Cerebellar nuclear complex (tissue), 1 donor: ENCODE data around the gene ZDHHC4.
"Not testable (repeated sequence)": the region's sequence is repeated elsewhere in the genome, so short reads cannot be mapped to it uniquely, and the experiment has no call there.

Experiments used
- DNase-seq, 2 experiments: peaks; one replicate each; lab custom pipeline; 2025; lab: John Stamatoyannopoulos, UW

The ZDHHC4 gene

DNA sequence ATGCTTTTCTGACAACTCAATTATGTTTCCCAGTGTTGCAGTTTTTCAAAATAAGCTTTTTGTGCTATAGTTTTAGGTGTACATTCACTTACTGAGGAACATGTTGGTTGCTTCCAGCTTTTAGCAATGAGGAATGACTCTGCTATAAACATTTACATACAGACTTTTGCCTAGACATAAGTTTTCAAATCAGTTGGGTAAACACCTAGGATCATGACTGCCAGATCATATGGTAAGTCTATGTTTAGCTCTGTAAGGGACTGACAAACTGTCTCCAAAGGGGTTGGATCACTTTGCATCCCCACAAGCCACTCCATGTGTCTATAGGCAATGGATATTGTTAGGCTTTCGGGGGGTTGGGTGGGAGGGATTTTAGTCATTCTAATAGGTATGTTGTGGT lies 15.1 kb upstream of the ZDHHC4 start:
- DNase-seq = no peak

DNA sequence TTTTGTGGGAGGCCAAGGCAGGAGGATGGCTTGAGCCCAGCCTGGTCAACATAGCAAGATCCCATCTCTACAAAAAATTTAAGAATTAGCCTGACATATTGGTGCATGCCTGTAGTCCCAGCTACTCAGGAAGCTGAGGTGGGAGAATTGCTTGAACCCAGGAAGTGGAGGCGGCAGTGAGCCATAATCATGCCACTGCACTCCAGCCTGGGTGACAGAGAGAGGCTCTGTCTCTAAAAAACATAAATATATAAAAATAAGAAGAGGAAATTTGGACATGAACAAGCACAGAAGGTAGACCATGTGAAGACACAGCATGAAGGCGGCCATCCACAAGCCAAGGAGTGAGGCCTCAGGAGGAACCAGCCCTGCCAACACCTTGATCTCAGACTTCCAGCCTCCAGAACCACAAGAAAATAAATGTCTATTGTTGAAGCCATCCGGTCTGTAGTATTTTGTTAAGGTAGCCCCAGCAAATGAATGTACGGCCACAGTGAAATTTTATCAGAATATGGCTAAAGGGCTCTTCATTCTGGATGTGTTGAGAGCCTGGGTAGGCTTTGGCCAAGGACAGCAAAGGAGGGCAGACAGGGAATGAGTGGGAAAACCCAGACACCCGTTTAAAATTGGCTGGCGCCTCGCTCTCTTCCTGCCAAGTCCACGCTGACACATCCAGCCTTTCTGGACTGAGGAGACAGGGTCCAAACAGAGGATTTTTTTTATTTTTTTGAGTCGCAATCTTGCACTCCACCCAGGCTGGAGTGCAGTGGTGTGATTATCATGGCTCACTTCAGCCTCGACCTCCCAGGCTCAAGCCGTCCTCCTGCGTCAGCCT lies 13.1 kb upstream of the ZDHHC4 start:
- peak; percentile 40 to 92 for DNase-seq

DNA sequence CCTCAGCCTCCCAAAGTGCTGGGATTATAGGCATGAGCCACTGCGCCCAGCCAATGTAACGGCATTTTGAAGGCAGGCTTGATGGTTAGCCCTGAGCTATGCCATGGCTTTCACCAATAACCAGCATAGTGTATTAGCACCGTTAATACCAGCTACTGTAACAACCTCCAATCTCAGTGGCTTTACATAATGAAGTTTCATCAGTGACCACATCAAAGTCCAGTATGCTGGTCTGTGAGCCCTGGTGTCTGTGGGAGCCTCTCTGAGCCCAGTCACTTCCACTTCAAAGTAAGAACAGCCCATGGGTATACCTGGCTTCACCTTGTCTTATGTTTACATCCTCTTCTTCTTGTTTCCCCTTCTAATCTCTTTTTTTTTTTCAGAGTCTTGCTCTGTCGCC lies 11.6 kb upstream of the ZDHHC4 start:
- no peak for DNase-seq

- no peak for DNase-seq
Observed at GRCh38 chr7:6567886-6568285, 9.4 kb upstream of the ZDHHC4 start.

GRCh38 chr7:6571160-6571779 lies 6.0 kb upstream of the ZDHHC4 start:
- no peak for DNase-seq

DNA sequence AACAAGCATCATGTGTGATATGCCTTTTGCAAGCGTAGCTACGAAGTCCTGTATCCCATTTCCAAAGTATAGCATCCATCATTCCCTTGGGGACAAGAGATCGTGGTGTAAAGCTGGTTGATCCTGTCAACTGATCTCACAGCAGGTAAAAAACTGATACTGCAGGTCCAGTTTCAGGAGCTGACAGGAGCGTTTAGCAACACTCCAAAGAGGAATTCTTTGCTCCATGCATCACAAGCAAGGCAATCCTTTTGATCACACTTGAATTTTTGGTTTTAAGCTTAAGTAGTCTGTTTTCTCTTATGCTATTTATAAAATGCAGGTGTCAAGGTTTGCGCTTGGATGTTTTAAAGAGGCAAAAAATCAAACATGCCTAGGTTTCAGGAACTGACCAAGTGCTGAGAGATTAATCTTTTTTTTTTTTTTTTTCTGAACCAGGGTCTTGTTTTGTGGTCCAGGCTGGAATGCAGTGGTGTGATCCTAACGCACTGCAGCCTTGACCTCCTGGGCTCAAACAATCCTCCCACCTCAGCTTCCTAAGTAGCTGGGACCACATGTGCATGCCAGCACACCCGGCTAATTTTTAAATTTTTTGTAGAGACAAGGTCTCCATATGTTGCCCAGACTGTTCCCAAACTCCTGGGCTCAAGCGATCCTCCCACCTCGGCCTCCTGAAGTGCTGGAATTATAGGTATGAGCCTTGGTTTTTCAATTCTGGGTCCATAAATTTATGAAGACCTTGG lies 1.8 kb upstream of the ZDHHC4 start:
- DNase-seq = no peak

GRCh38 chr7:6576024-6576866 lies 1.0 kb upstream of the ZDHHC4 start:
- no peak for DNase-seq

- DNase-seq = not testable (repeated sequence)
Observed at GRCh38 chr7:6576867-6577368, 336 bp upstream of the ZDHHC4 start.

DNA sequence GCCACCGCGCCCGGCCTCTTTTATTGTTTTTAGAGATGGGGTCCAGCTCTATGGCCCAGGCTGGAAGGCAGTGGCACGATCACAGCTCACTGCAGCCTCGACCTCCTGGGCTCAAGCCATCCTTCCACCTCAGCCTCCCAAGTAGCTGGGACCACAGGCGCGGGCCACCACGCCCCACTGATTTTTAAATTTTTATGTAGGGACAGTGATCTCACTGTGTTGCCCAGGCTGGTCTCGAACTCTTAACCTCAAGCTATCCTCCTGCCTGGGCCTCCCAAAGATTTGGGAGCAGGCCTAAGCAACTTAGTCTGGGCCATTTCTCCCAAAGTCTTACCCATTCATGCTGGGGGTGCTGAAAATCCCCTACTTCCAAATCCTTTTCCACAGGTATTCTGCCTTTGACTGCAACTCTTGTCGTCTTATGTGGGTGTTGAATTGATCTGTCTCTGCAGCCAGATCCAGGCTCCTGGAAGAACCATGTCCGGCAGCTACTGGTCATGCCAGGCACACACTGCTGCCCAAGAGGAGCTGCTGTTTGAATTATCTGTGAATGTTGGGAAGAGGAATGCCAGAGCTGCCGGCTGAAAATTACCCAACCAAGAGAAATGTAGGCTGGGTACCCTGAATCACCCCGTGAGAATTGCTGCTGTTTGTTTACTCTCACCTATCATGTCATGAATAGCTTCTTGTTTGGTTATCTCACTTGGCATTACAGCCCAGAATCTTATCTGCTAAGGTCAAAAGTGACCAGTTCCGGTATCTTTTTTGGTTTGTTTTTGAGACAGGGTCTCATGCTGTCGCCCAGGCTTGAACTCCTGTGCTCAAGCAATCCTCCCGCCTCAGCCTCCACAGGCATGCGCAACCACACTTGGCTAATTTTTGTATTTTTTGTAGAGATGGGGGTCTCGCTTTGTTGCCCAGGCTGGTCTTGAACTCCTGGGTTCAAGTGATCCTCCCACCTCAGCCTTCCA lies 1.1 kb downstream of the ZDHHC4 start:
- no peak for DNase-seq

DNA sequence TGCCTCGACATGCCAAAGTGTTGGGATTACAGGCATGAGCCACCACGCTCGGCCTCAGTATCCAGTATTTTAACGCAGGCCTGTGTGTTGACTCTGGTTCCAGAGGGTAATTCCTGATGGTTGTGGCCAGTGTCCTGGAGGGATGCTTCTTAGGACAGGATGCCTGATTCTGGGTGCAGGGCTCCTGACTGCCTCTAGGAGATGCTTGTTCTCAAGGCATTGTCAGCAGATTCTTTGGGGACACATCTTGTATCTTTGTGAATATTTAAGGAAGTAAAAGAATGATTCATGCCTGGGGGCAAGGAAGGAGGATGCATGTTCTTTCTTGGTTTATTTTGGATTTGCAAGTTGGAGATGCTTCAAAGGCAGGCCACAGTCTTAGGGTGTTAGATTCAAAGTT lies 2.2 kb downstream of the ZDHHC4 start:
- DNase-seq = no peak

DNA sequence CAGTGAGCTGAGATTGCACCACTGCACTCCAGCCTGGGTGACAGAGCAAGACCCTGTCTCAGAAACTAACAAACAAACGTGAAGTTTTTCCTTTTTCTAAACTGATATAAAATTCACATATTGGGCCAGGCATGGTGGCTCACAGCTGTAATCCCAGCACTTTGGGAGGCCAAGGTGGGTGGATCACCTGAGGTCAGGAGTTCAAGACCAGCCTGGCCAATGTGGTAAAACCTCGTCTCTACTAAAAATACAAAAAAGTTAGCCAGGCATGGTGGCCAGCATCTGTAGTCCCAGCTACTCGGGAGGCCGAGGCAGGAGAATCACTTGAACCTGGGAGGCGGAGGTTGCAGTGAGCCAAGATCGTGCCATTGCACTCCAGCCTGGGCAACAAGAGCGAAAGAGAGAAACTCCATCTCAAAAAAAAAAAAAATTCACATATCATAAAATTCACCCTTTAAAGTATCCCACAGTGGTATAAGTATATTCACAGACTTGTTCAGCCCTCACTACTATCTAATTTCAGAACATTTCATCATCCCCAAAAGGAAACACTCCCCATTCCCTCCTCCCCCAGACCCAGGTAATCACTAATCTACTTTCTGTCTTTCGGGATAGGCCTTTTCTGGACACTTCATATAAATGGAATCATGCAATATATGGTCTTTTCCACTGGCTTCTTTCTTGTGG lies 8.6 kb downstream of the ZDHHC4 start:
- DNase-seq = not testable (repeated sequence)

DNA sequence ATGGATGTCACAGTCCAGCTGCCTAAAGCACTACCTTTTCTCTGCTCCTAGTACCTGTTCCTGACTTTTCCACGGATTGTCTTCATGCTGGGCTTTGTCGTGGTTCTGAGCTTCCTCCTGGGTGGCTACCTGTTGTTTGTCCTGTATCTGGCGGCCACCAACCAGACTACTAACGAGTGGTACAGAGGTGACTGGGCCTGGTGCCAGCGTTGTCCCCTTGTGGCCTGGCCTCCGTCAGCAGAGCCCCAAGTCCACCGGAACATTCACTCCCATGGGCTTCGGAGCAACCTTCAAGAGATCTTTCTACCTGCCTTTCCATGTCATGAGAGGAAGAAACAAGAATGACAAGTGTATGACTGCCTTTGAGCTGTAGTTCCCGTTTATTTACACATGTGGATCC lies 11.3 kb downstream of the ZDHHC4 start:
- no peak for DNase-seq

DNA sequence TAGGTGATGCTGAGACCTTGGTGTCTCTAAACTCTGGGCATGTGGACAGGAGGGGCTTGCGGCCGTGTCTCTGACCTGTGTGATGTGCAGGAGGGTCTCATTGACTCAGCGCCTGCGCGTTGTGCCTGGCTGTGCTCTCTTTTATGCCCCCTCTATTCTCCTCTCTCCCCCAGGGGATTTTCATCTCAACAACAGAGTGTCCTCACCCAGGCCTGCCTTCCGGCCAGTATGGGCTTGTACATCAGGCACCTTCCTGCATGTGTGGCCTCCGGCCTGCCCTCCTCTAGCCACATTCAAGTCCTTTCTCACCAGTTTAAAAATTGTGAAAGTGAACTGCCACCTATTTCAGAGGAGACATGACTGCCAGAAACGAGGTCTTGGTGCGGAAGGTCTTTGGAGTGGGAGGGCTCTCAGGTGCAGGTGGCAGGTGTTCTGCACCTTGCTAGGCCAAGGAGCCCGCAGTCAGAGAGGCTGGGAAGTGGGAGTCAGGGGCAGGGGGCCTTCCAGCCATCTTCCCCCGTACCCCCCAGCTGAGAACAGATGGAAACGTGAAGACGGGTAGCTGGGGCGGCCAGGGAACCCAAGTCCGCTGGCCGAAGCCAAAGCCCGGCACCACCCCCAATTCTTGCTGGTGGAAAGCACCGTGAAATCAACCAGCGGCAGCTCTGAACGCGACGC lies 12.0 kb downstream of the ZDHHC4 start:
- no peak for DNase-seq

DNA sequence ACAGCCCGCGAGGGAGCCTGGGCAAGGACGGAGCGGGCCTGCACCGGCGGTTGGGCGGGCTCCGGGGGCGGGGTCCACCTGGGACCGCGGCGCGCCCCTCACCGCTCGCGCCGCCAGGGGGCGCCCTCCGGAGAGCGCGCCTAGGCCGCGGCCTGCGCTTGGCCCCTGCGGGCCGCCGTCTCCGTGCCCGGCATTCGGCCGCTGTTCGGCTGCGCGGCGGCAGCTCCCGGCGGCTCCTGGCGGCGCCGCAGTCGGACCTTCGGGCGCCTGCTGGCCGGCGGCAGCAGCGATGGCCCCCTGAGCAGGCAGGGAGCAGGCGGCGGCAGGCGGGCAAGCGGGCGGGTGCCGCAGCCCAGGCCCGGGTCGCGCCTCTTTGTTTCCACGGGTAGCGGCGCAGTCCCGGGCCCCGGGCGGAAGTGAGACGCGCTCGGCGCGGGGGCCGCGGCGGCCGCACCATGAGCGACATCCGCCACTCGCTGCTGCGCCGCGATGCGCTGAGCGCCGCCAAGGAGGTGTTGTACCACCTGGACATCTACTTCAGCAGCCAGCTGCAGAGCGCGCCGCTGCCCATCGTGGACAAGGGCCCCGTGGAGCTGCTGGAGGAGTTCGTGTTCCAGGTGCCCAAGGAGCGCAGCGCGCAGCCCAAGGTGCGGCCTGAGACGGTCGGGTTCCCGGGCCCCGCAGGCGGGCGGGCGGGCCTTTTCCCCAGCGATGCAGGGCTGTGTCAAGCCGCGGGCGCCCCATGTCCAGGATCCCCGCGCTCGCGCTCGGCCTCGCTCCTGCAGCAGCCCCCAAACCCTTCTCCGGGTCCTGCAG lies 12.8 kb downstream of the ZDHHC4 start, which contains the start of gene INTS15:
Gene INTS15 (plus strand): TSS at position 193 of the 816 bp plus-strand sequence. CDS start 263 bp downstream, at position 456.
- no peak for DNase-seq

GRCh38 chr7:6590645-6591110 lies 13.4 kb downstream of the ZDHHC4 start:
- DNase-seq = no peak

DNA sequence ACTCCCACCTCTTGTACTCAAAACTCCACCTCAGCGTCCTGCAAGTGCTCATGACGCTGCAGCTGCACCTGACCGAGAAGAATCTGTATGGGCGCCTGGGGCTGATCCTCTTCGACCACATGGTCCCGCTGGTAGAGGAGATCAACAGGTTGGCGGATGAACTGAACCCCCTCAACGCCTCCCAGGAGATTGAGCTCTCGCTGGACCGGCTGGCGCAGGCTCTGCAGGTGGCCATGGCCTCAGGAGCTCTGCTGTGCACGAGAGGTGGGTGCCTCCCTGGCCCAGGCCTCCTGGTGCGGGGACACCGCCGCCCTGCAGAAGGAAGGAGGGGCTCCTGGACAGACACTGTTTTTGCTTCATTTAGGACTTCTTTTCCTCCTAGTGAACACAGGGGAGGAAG lies 22.8 kb downstream of the ZDHHC4 start:
- no peak for DNase-seq

GRCh38 chr7:6604458-6604857 lies 27.2 kb downstream of the ZDHHC4 start:
- no peak for DNase-seq

DNA sequence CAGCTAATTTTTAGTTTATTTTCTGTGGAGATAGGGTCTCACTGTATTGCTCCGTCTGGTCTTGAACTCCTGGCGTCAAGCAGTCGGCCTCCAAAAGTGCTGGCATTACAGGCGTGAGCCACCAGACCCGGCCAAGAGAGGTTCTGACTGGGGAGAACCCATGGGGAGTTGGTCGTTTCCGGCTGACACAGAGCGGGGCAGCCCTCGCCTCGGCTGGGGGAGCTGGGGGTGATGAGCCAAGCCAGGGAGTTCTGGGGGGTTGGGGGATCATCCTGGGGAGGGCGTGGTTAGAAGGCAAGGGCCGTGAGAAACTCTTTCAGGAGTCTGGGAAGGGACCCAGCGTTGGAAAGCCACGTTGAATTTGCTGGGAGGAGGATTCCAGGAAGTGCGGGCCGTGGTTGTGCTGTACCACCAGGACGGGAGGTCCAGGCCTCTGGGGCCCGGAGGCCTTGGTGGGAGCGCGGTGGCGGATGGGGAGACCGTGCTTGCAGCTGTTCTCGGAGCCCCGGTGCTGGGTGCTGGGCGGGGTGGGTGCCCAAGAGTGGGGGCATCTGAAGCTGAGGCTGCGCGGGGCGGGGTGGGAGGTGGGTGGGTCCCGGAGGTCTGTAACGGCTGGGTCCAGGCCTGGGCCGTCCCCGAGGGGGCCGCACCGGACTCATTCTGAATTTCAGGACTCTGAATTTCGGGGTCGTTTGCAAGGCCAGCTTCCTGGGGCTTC lies 29.8 kb downstream of the ZDHHC4 start:
- no peak for DNase-seq
